HepG2 (cell line): ENCODE results near the gene YBX2. TPM values are rescaled to one million over a fixed set of nuclear protein-coding genes. Genes with fewer than 3 reads are reported as not detected.

Experiments
- ARNT2 ChIP-seq: sonication (generic); formaldehyde crosslinking; IDR thresholded peaks from 2 replicates; pipeline ENCODE4 v1.8.0; 2022; ENCODE audit warnings: mild to moderate bottlenecking, low read depth, missing genetic modification reagents, moderate library complexity
- CEBPZ ChIP-seq: IDR thresholded peaks from 2 replicates; pipeline ENCODE4 v1.6.1; 2012; ENCODE audit warnings: low read length, improper control_type of control experiment
- HMG20A ChIP-seq: IDR thresholded peaks from 2 replicates; pipeline ENCODE4 v1.6.1; 2016; ENCODE audit warnings: borderline replicate concordance
- IRF2 ChIP-seq: IDR thresholded peaks from 2 replicates; pipeline ENCODE4 v1.6.1; 2018; ENCODE audit warnings: missing genetic modification reagents, missing compliant biosample characterization
- JUN ChIP-seq: sonication (generic); formaldehyde crosslinking; IDR thresholded peaks from 2 replicates; pipeline ENCODE4 v1.4.0; 2020; ENCODE audit warnings: mild to moderate bottlenecking, missing genetic modification reagents
- KAT8 ChIP-seq: IDR thresholded peaks from 2 replicates; pipeline ENCODE4 v1.6.1; 2016; ENCODE audit warnings: missing genetic modification reagents, missing compliant biosample characterization
- MYPOP ChIP-seq: sonication (generic); formaldehyde crosslinking; IDR thresholded peaks from 2 replicates; pipeline ENCODE4 v1.8.1; 2023; ENCODE audit warnings: mild to moderate bottlenecking, moderate library complexity, missing genetic modification reagents
- POGZ ChIP-seq: sonication (generic); formaldehyde crosslinking; IDR thresholded peaks from 2 replicates; pipeline ENCODE4 v1.4.0; 2020; ENCODE audit warnings: mild to moderate bottlenecking, missing genetic modification reagents
- TFDP1 ChIP-seq: IDR thresholded peaks from 2 replicates; pipeline ENCODE4 v1.6.1; 2016; ENCODE audit warnings: missing compliant biosample characterization, missing genetic modification reagents, borderline replicate concordance
- ZBTB7A ChIP-seq: sonication (generic); formaldehyde crosslinking; IDR thresholded peaks from 2 replicates; pipeline ENCODE4 v1.8.0; 2022; ENCODE audit warnings: mild to moderate bottlenecking, missing genetic modification reagents
- ZNF275 ChIP-seq: sonication (generic); formaldehyde crosslinking; IDR thresholded peaks from 2 replicates; pipeline ENCODE4 v1.8.0; 2022; ENCODE audit warnings: missing genetic modification reagents, mild to moderate bottlenecking, inconsistent platforms, borderline replicate concordance
- ZNF574 ChIP-seq: sonication (generic); formaldehyde crosslinking; IDR thresholded peaks from 2 replicates; pipeline ENCODE4 v1.4.0; 2020; ENCODE audit warnings: missing genetic modification reagents
- ZNF670 ChIP-seq: sonication (generic); formaldehyde crosslinking; IDR thresholded peaks from 2 replicates; pipeline ENCODE4 v1.8.0; 2022; ENCODE audit warnings: mild to moderate bottlenecking, missing genetic modification reagents, borderline replicate concordance
- ZNF678 ChIP-seq: sonication (generic); formaldehyde crosslinking; IDR thresholded peaks from 2 replicates; pipeline ENCODE4 v1.4.0; 2020; ENCODE audit warnings: mild to moderate bottlenecking, missing genetic modification reagents
- ZNF720 ChIP-seq: sonication (generic); formaldehyde crosslinking; IDR thresholded peaks from 2 replicates; pipeline ENCODE4 v1.4.0; 2020; ENCODE audit warnings: missing genetic modification reagents
- ZNF768 ChIP-seq: sonication (generic); formaldehyde crosslinking; IDR thresholded peaks from 2 replicates; pipeline ENCODE4 v1.4.0; 2020; ENCODE audit warnings: missing genetic modification reagents
- ZSCAN12 ChIP-seq: sonication (generic); formaldehyde crosslinking; IDR thresholded peaks from 2 replicates; pipeline ENCODE4 v1.9.0; 2021; ENCODE audit warnings: mild to moderate bottlenecking, missing genetic modification reagents
- polyA plus RNA-seq, 8 experiments: library from polyadenylated mRNA; depleted of rRNA in 3 of 8; stranded (reverse) in 7 of 8; unstranded in 1 of 8; fragments of >200 nt; fragmentation: Illumina TruSeq in 4 of 8; extraction: Trizol in 4 of 8; gene quantifications; 2 replicates each; pipeline versions ENCODE4 v1.2.1 to v1.2.3, GENCODE V29; 2011 to 2016; ENCODE audit warnings: low read depth in 4 of 8, missing spikeins in 1 of 8, mixed read lengths in 1 of 8; ENCODE audit not compliant: insufficient read depth in 1 of 8
- total RNA-seq, 5 experiments: library from RNA; depleted of rRNA; stranded (reverse); fragments of >200 nt; fragmentation: Illumina TruSeq; extraction: Trizol; gene quantifications; 2 replicates each; pipeline ENCODE4 v1.2.3, GENCODE V29; 2016; ENCODE audit warnings: low read depth in 1 of 5

Gene YBX2
- total and polyA plus RNA-seq, 2 of the 13 experiments (the other 11 are each of a cell fraction or from before 2014, with no cell fraction given) = 0.12 to 0.22 TPM

GRCh38 chr17:7242717-7243452 is 51.6 kb downstream of the YBX2 start (continued):
- no peak for TF ChIP-seq CEBPZ
- TF ChIP-seq POGZ (CRISPR knock-in tag) = peak; percentile 59; the same call in 1 of the 2 replicates
- TF ChIP-seq ZNF768 = peak; percentile 39; the same call in 1 of the 2 replicates
- peak; percentile 58; the same call in 1 of the 2 replicates for TF ChIP-seq TFDP1 (CRISPR knock-in tag)
- peak; percentile 17; the same call in 1 of the 2 replicates for TF ChIP-seq HMG20A (CRISPR knock-in tag)
- TF ChIP-seq MYPOP (CRISPR knock-in tag) = peak; percentile 67
- peak; percentile 25; the same call in 1 of the 2 replicates for TF ChIP-seq ZNF275 (CRISPR knock-in tag)
- peak; percentile 52; the same call in 1 of the 2 replicates for TF ChIP-seq JUN (CRISPR knock-in tag)
- peak; percentile 59; the same call in 1 of the 2 replicates for TF ChIP-seq ZSCAN12 (CRISPR knock-in tag)
- peak; percentile 59 for TF ChIP-seq IRF2 (CRISPR knock-in tag)
- no peak for TF ChIP-seq ZNF720 (CRISPR knock-in tag)
- TF ChIP-seq ZNF670 = no peak; the same call in 1 of the 2 replicates
- peak; percentile 94 for TF ChIP-seq KAT8
- TF ChIP-seq ZNF574 (CRISPR knock-in tag) = peak; percentile 80
- no peak; the same call in 1 of the 2 replicates for TF ChIP-seq ZNF678 (CRISPR knock-in tag)
- TF ChIP-seq ARNT2 (CRISPR knock-in tag) = peak; percentile 29
- no peak for TF ChIP-seq ZBTB7A (CRISPR knock-in tag)
